ENCODE measurements around the gene C12orf43. TPM values are rescaled to one million over a fixed set of nuclear protein-coding genes. Genes with fewer than 3 reads are reported as not detected.
A peak's percentile ranks its signal among the peaks of the same experiment; 100 is the strongest.
"Not testable (repeated sequence)": the region's sequence is repeated elsewhere in the genome, so short reads cannot be mapped to it uniquely, and the experiment has no call there.

The C12orf43 gene
- polyA plus RNA-seq, result 20.3 and 20.8 TPM in 2 replicates
- polyA minus RNA-seq, result 18.8 and 21.2 TPM in 2 replicates

- H3K79me2 ChIP-seq (replicated peaks; ENCODE audit: insufficient read depth, low read length), result peaks cover 10% of the 10 kb centered on the region
- peak within 1 kb of the TSS; percentile 83 for H3K4me2 ChIP-seq (ENCODE audit: low read length)
- no peaks in the 10 kb centered on the region for H3K9me3 ChIP-seq (ENCODE audit: low read length)
- peak within 1 kb of the TSS; percentile 75 for H3K9ac ChIP-seq (ENCODE audit: low read length)
- no peaks in the 10 kb centered on the region for H3K36me3 ChIP-seq (ENCODE audit: insufficient read depth, low read length)
- H3F3A ChIP-seq (ENCODE audit: insufficient read depth, low read length, poor library complexity, severe bottlenecking), result no peaks in the 10 kb centered on the region
- no peak for TF ChIP-seq EZH2 (IDR thresholded peaks at IDR 0.05; ENCODE audit: borderline replicate concordance, insufficient read depth, low read length, poor library complexity, severe bottlenecking)
- TF ChIP-seq TAF1 (IDR thresholded peaks at IDR 0.05; ENCODE audit: low read depth), result peak; percentile 54
- peak; percentile 42 for TF ChIP-seq REST (IDR thresholded peaks at IDR 0.05; ENCODE audit: borderline replicate concordance)
- TF ChIP-seq CTCF (IDR thresholded peaks at IDR 0.05; ENCODE audit: poor library complexity, severe bottlenecking), result peak; percentile 37
- TF ChIP-seq EP300 (conservative IDR thresholded peaks at IDR 0.05; ENCODE audit: poor library complexity, severe bottlenecking), result no peak
- peak; percentile 64 for TF ChIP-seq SMC3 (conservative IDR thresholded peaks at IDR 0.05; ENCODE audit: poor library complexity)
- TF ChIP-seq POLR2AphosphoS5 (IDR thresholded peaks at IDR 0.05), result peak; percentile 87
- peak; percentile 99 for TF ChIP-seq MXI1 (conservative IDR thresholded peaks at IDR 0.05; ENCODE audit: poor library complexity, severe bottlenecking)
- TF ChIP-seq RAD21 (conservative IDR thresholded peaks at IDR 0.05), result peak; percentile 52
- H3K27ac ChIP-seq (ENCODE audit: low read length), result peak within 1 kb of the TSS; percentile 75
- H2AFZ ChIP-seq (ENCODE audit: low read depth, low read length), result peak within 1 kb of the TSS; percentile 86
- no peaks in the 10 kb centered on the region for H4K20me1 ChIP-seq (ENCODE audit: insufficient read depth)
- peak within 1 kb of the TSS; percentile 83 for H3K4me3 ChIP-seq (ENCODE audit: low read length)
- H3K27me3 ChIP-seq (ENCODE audit: insufficient read depth, low read depth, low read length), result no peaks in the 10 kb centered on the region
- no peaks in the 10 kb centered on the region for H3K9me2 ChIP-seq (ENCODE audit: insufficient read depth, low read length)
These were observed at the start of gene C12orf43 for GRCh38 chr12:121015825-121016766. Gene C12orf43, minus strand, starts transcription at chr12:121016487. Its CDS starts 13 bp downstream, at chr12:121016474.

- Histone ChIP-seq H3F3A (ENCODE audit: insufficient read depth, low read length, poor library complexity, severe bottlenecking) (no peaks in the 10 kb centered on the region), H3K27me3 (ENCODE audit: insufficient read depth, low read depth, low read length) (no peaks in the 10 kb centered on the region), H3K9ac (ENCODE audit: low read length) (no peak overlapping the region), H3K9me2 (ENCODE audit: insufficient read depth, low read length) (no peaks in the 10 kb centered on the region), H3K4me2 (ENCODE audit: low read length) (no peak overlapping the region), H2AFZ (ENCODE audit: low read depth, low read length) (no peak overlapping the region), H3K79me2 (replicated peaks; ENCODE audit: insufficient read depth, low read length) (no peaks in the 10 kb centered on the region), H3K4me3 (ENCODE audit: low read length) (no peak overlapping the region), H4K20me1 (ENCODE audit: insufficient read depth) (no peaks in the 10 kb centered on the region), H3K36me3 (ENCODE audit: insufficient read depth, low read length) (no peaks in the 10 kb centered on the region), H3K27ac (ENCODE audit: low read length) (no peak overlapping the region), H3K9me3 (ENCODE audit: low read length) (no peaks in the 10 kb centered on the region)
- TF ChIP-seq TAF1 (IDR thresholded peaks at IDR 0.05; ENCODE audit: low read depth), result no peak
- TF ChIP-seq EZH2 (IDR thresholded peaks at IDR 0.05; ENCODE audit: borderline replicate concordance, insufficient read depth, low read length, poor library complexity, severe bottlenecking), result no peak
- TF ChIP-seq CTCF (IDR thresholded peaks at IDR 0.05; ENCODE audit: poor library complexity, severe bottlenecking), result no peak
- TF ChIP-seq POLR2AphosphoS5 (IDR thresholded peaks at IDR 0.05), result no peak
These were observed 49.1 kb upstream of the C12orf43 start for GRCh38 chr12:121065345-121065744.

GRCh38 chr12:121064586-121064985 lies 48.3 kb upstream of the C12orf43 start:
- not testable (repeated sequence) for H3K4me3 ChIP-seq (ENCODE audit: low read length); H3K36me3 ChIP-seq (ENCODE audit: insufficient read depth, low read length); H3K4me2 ChIP-seq (ENCODE audit: low read length); H3K9me3 ChIP-seq (ENCODE audit: low read length); H3K9me2 ChIP-seq (ENCODE audit: insufficient read depth, low read length); H3K27ac ChIP-seq (ENCODE audit: low read length); H3K79me2 ChIP-seq (replicated peaks; ENCODE audit: insufficient read depth, low read length); H3F3A ChIP-seq (ENCODE audit: insufficient read depth, low read length, poor library complexity, severe bottlenecking); H3K27me3 ChIP-seq (ENCODE audit: insufficient read depth, low read depth, low read length); H4K20me1 ChIP-seq (ENCODE audit: insufficient read depth); H3K9ac ChIP-seq (ENCODE audit: low read length); H2AFZ ChIP-seq (ENCODE audit: low read depth, low read length)
